K562 (cell line): Measurements from ENCODE around the gene NAB1. TPM values are rescaled to one million over a fixed set of nuclear protein-coding genes. Genes with fewer than 3 reads are reported as not detected.
A peak's percentile ranks its signal among the peaks of the same experiment; 100 is the strongest.

Source experiments
- ATAC-seq: fragments of 200-7000 bp; cut with Tn5 transposase; 3 replicates; pipeline ENCODE4 v1.9.1; 2020; ENCODE audit warnings: moderate library complexity
- BruUV-seq: library from RNA; stranded (reverse); fragments of 400-500 nt; replicated peaks from 2 replicates; lab custom pipeline; 2021; lab: Mats Ljungman, UMichigan
- CTCF ChIA-PET: fragments of 300-600 bp; formaldehyde crosslinking; extraction: SDS; loops from one replicate; lab custom pipeline; 2021; ENCODE audit warnings: low intra/inter-chr PET ratio; lab: Yijun Ruan, JAX
- POLR2A ChIA-PET: fragments of 300-600, 350-650 bp; sonication (Branson Sonifier 250); formaldehyde crosslinking; extraction: SDS; loops from one replicate; lab custom pipeline; 2021; ENCODE audit warnings: antibody characterized with exemption, inconsistent platforms; lab: Yijun Ruan, JAX
- DNase-seq, 4 experiments: peaks; one replicate each; pipeline versions ENCODE4 v3.0.0 to v3.0.0-alpha.2; 2011 to 2018; ENCODE audit warnings: low spot score in 3 of 4, mixed read lengths in 3 of 4; ENCODE audit errors: extremely low read depth in 1 of 4
- FAIRE-seq: peaks from 2 replicates; lab custom pipeline; 2011; peaks lifted over from hg19 to GRCh38; lab: Jason Lieb, UNC
- H2AFZ ChIP-seq: 2 replicates; pipeline ENCODE4 v1.6.0; 2011; ENCODE audit warnings: low read depth, low read length, control low read depth, inconsistent platforms
- H3K27ac ChIP-seq: fragments of 200-600 bp; 3 replicates; pipeline ENCODE4 v1.8.0; 2011; ENCODE audit warnings: low read depth, mild to moderate bottlenecking, control low read depth, inconsistent platforms, low read length, moderate library complexity, mixed read lengths; ENCODE audit errors: extremely low read depth
- H3K27me3 ChIP-seq, 2 experiments: fragments of 300-600 bp in 1 of 2; 2 replicates in 1 of 2; 3 replicates in 1 of 2; pipeline versions ENCODE4 v1.6.0 to v1.8.0; 2011; ENCODE audit warnings: inconsistent platforms in 2 of 2, low read length in 2 of 2, mild to moderate bottlenecking in 1 of 2, mixed read lengths in 1 of 2, moderate library complexity in 1 of 2; ENCODE audit not compliant: control insufficient read depth in 2 of 2, insufficient read depth in 2 of 2
- H3K36me3 ChIP-seq: fragments of 300-600 bp; 3 replicates; pipeline ENCODE4 v1.8.0; 2011; ENCODE audit warnings: mild to moderate bottlenecking, low read length, inconsistent platforms; ENCODE audit not compliant: control insufficient read depth, insufficient read depth
- H3K4me1 ChIP-seq, 2 experiments: fragments of 200-600 bp in 1 of 2; replicated peaks in 1 of 2; 2 replicates in 1 of 2; 3 replicates in 1 of 2; pipeline versions ENCODE4 v1.5.1 to v1.8.0; 2011; ENCODE audit warnings: inconsistent platforms in 2 of 2, low read length in 2 of 2, mild to moderate bottlenecking in 1 of 2, mixed read lengths in 1 of 2, moderate library complexity in 1 of 2; ENCODE audit not compliant: control insufficient read depth in 2 of 2, insufficient read depth in 2 of 2
- H3K4me2 ChIP-seq: 2 replicates; pipeline ENCODE4 v1.6.1; 2011; ENCODE audit warnings: low read length, control low read depth, inconsistent platforms, mixed read lengths; ENCODE audit not compliant: insufficient read depth
- H3K4me3 ChIP-seq: fragments of 200-600 bp; sonication (generic), shearing (Covaris generic); 2 replicates; pipeline ENCODE4 v1.5.1; 2016; ENCODE audit warnings: control low read depth, inconsistent platforms
- H3K79me2 ChIP-seq: fragments of 200-600 bp; 3 replicates; pipeline ENCODE4 v1.8.0; 2011; ENCODE audit warnings: low read length, inconsistent platforms; ENCODE audit not compliant: control insufficient read depth, insufficient read depth
- H3K9ac ChIP-seq, 2 experiments: 2 replicates each; pipeline versions ENCODE4 v1.6.0 to v1.6.1; 2011; ENCODE audit warnings: low read depth in 2 of 2, low read length in 2 of 2, control low read depth in 1 of 2, inconsistent platforms in 1 of 2, mild to moderate bottlenecking in 1 of 2, mixed read lengths in 1 of 2; ENCODE audit not compliant: insufficient read depth in 1 of 2
- H3K9me1 ChIP-seq: one replicate; pipeline ENCODE4 v1.6.0; 2011; ENCODE audit warnings: inconsistent platforms, mild to moderate bottlenecking, low read length, moderate library complexity; ENCODE audit not compliant: control insufficient read depth, insufficient read depth
- H3K9me3 ChIP-seq: replicated peaks from 2 replicates; pipeline ENCODE4 v1.5.1; 2011; ENCODE audit warnings: low read depth, low read length, inconsistent platforms; ENCODE audit not compliant: control insufficient read depth, insufficient read depth
- H4K20me1 ChIP-seq: replicated peaks from 2 replicates; pipeline ENCODE4 v1.6.1; 2011; ENCODE audit warnings: low read length, inconsistent platforms, mixed read lengths; ENCODE audit not compliant: control insufficient read depth, insufficient read depth
- C11orf30 ChIP-seq: fragments of 450-650 bp; IDR thresholded peaks from 2 replicates; pipeline ENCODE4 v1.6.1; 2016; ENCODE audit warnings: low read depth, mild to moderate bottlenecking
- MNT ChIP-seq, 2 experiments: fragments of 450-650 bp; conservative IDR thresholded peaks; 2 replicates each; pipeline ENCODE4 v1.6.1; 2017; ENCODE audit warnings: mild to moderate bottlenecking in 2 of 2, moderate library complexity in 2 of 2
- NCOR1 ChIP-seq: fragments of 450-650 bp; IDR thresholded peaks from 2 replicates; pipeline ENCODE4 v1.6.1; 2016; ENCODE audit warnings: mild to moderate bottlenecking, moderate library complexity
- NFE2 ChIP-seq: IDR thresholded peaks from 2 replicates; pipeline ENCODE4 v1.6.1; 2014; ENCODE audit warnings: antibody characterized with exemption, low read depth
- ZNF316 ChIP-seq: fragments of 450-650 bp; IDR thresholded peaks from 2 replicates; pipeline ENCODE4 v1.6.1; 2016
- ZNF592 ChIP-seq: fragments of 450-650 bp; IDR thresholded peaks from 2 replicates; pipeline ENCODE4 v1.6.1; 2017; ENCODE audit warnings: antibody characterized with exemption, mild to moderate bottlenecking
- WGBS: fragments of 100-300 bp; shearing (Covaris generic); methylation state at CpG from one replicate; pipeline ENCODE4 v1.1.6; 2016; ENCODE audit warnings: low coverage, mixed read lengths; ENCODE audit not compliant: insufficient coverage; ENCODE audit errors: missing lambda C conversion rate; 5-methylcytosine and 5-hydroxymethylcytosine counted together
- in situ Hi-C: fragments of 300-500 bp; cut with MboI; formaldehyde crosslinking; loops from 4 replicates; pipeline ENCODE4 v1.15.0; 2018; ENCODE audit warnings: inconsistent platforms, mixed read lengths
- intact Hi-C: fragments of 100-400 bp; cut with micrococcal nuclease; formaldehyde crosslinking; loops from 2 replicates; pipeline ENCODE4 v1.14.2; 2022
- polyA plus RNA-seq, 8 experiments: library from polyadenylated mRNA; depleted of rRNA in 4 of 8; stranded (reverse) in 5 of 8; unstranded in 3 of 8; fragments of >200 nt; fragmentation: Nextera tagmentation in 2 of 8; fragmentation: Illumina TruSeq in 1 of 8; extraction: Ambion mirVana in 2 of 8; extraction: Trizol in 1 of 8; gene quantifications; 2 replicates each; pipeline versions ENCODE4 v1.2.1 to v1.2.3, GENCODE V29; 2011 to 2014; ENCODE audit warnings: inconsistent platforms in 1 of 8, missing spikeins in 1 of 8
- total RNA-seq, 7 experiments: library from RNA; depleted of rRNA in 6 of 7; stranded (reverse); fragments of >200 nt in 6 of 7; fragmentation: Illumina TruSeq in 2 of 7; extraction: Trizol in 2 of 7; gene quantifications; 2 replicates each; pipeline versions ENCODE4 v1.2.1 to v1.2.3, GENCODE V29; 2011 to 2021; ENCODE audit warnings: low replicate concordance in 1 of 7

The NAB1 gene
- total and polyA plus RNA-seq, 9 of the 15 experiments (the other 6 are each of a cell fraction or from before 2014, with no cell fraction given) = 3.1 to 23.0 (median 16.3) TPM

- BruUV-seq = no TSS peak
- DNase-seq (peak in 1 of 4 experiments; percentile 28), ATAC-seq (peak; percentile 51), FAIRE-seq (peak; percentile 71)
- TF ChIP-seq C11orf30 = peak; percentile 63
- TF ChIP-seq MNT (conservative IDR thresholded peaks at IDR 0.05) = peak; percentile 40 to 47; a peak in 3 of 4 replicates
- peak; percentile 61 for TF ChIP-seq NFE2
- no peak for TF ChIP-seq NCOR1
- peak; percentile 48 for TF ChIP-seq ZNF316
- peak; percentile 48 for TF ChIP-seq ZNF592
- Histone ChIP-seq H3K4me2 (no peak overlapping the region), H3K36me3 (peaks cover 24% of the 10 kb centered on the region), H3K9me3 (no peaks in the 10 kb centered on the region), H3K4me1 (peaks cover 0 to 12% of the 10 kb centered on the region in 2 experiments; a peak in 2 of 5 replicates), H4K20me1 (no peaks in the 10 kb centered on the region), H3K27ac (peak overlapping the region; percentile 65), H3K9ac (peak overlapping the region in 1 of 2 experiments; percentile 47; a peak in 2 of 4 replicates), H2AFZ (no peak overlapping the region), H3K9me1 (no peaks in the 10 kb centered on the region), H3K27me3 (no peaks in the 10 kb centered on the region), H3K79me2 (peaks cover 73% of the 10 kb centered on the region), H3K4me3 (no peak overlapping the region)
- WGBS = 13% methylated on average over 1 of the region's 1 CpG
- ChIA-PET POLR2A (interaction anchor here (1.1 to 1.3 kb wide), 3 partner anchors 10 to 19 kb away, joined by 3 to 6 read pairs (median 3); no protein-coding TSS in a partner anchor), CTCF (no interaction called here)
- intact Hi-C loops = no loop called here
- in situ Hi-C loops = no loop called here
These were observed 18.0 kb downstream of the NAB1 start for GRCh38 chr2:190666895-190667294.
